GM12878 (cell line): ENCODE measurements around the gene HSF4. TPM values are rescaled to one million over a fixed set of nuclear protein-coding genes. Genes with fewer than 3 reads are reported as not detected.

Experiments
- ATF2 ChIP-seq: IDR thresholded peaks from 2 replicates; pipeline ENCODE4 v1.6.1; 2012; ENCODE audit warnings: low read length, inconsistent platforms
- BACH1 ChIP-seq: fragments of 450-650 bp; IDR thresholded peaks from 2 replicates; pipeline ENCODE4 v1.6.1; 2017; ENCODE audit warnings: mild to moderate bottlenecking, borderline replicate concordance
- CHD1 ChIP-seq: IDR thresholded peaks from 2 replicates; pipeline ENCODE4 v1.6.1; 2012; ENCODE audit warnings: low read depth, low read length, improper control_type of control experiment
- JUND ChIP-seq: IDR thresholded peaks from 2 replicates; pipeline ENCODE4 v1.6.1; 2012; ENCODE audit warnings: low read depth, mild to moderate bottlenecking, low read length, improper control_type of control experiment, moderate library complexity
- MAX ChIP-seq: IDR thresholded peaks from 2 replicates; pipeline ENCODE4 v1.6.1; 2012; ENCODE audit warnings: low read depth, low read length, improper control_type of control experiment
- MEF2A ChIP-seq: IDR thresholded peaks from 2 replicates; pipeline ENCODE4 v1.6.1; 2011; ENCODE audit warnings: low read depth, mild to moderate bottlenecking, low read length, moderate library complexity; ENCODE audit not compliant: insufficient read depth
- MLLT1 ChIP-seq: fragments of 450-650 bp; IDR thresholded peaks from 2 replicates; pipeline ENCODE4 v1.6.1; 2016; ENCODE audit warnings: mild to moderate bottlenecking
- NFYB ChIP-seq: IDR thresholded peaks from 2 replicates; pipeline ENCODE4 v1.6.1; 2011; ENCODE audit warnings: low read depth, mild to moderate bottlenecking, low read length, improper control_type of control experiment, moderate library complexity; ENCODE audit not compliant: insufficient read depth
- NR2F1 ChIP-seq: fragments of 450-650 bp; conservative IDR thresholded peaks from 2 replicates; pipeline ENCODE4 v1.6.1; 2017; ENCODE audit warnings: mild to moderate bottlenecking
- NRF1 ChIP-seq: conservative IDR thresholded peaks from 2 replicates; pipeline ENCODE4 v1.6.1; 2011; ENCODE audit warnings: mild to moderate bottlenecking, low read depth, low read length, improper control_type of control experiment
- SPI1 ChIP-seq: IDR thresholded peaks from 2 replicates; pipeline ENCODE4 v1.6.1; 2011; ENCODE audit warnings: low read depth, mild to moderate bottlenecking, low read length, moderate library complexity, borderline replicate concordance; ENCODE audit not compliant: insufficient read depth
- polyA plus RNA-seq, 11 experiments: library from polyadenylated mRNA; depleted of rRNA in 4 of 11; unstranded in 6 of 11; stranded (reverse) in 5 of 11; fragments of >200 nt; fragmentation: Nextera tagmentation in 4 of 11; fragmentation: Illumina TruSeq in 1 of 11; extraction: Ambion mirVana in 4 of 11; extraction: Trizol in 1 of 11; gene quantifications; 1 replicate in 1 of 11; 2 replicates in 10 of 11; pipeline versions ENCODE4 v1.2.1 to v1.2.3, GENCODE V29; 2011 to 2016; ENCODE audit warnings: inconsistent platforms in 2 of 11, missing spikeins in 2 of 11, low read depth in 1 of 11
- total RNA-seq, 4 experiments: library from RNA; depleted of rRNA in 3 of 4; stranded (reverse); fragments of >200 nt in 3 of 4; fragmentation: Illumina TruSeq in 1 of 4; extraction: Trizol in 1 of 4; gene quantifications; 2 replicates each; pipeline versions ENCODE4 v1.2.1 to v1.2.3, GENCODE V29; 2013 to 2021
- TF ChIP-seq, protein P1 (sequence below): IDR thresholded peaks from 2 replicates; pipeline ENCODE4 v1.6.1; 2012; ENCODE audit warnings: low read depth, low read length, improper control_type of control experiment

HSF4 gene
- total and polyA plus RNA-seq, 10 of the 15 experiments (the other 5 are each of a cell fraction or from before 2014, with no cell fraction given), result 0.31 to 9.9 (median 2.6) TPM; not detected in 1

- TF ChIP-seq, protein P1, sequence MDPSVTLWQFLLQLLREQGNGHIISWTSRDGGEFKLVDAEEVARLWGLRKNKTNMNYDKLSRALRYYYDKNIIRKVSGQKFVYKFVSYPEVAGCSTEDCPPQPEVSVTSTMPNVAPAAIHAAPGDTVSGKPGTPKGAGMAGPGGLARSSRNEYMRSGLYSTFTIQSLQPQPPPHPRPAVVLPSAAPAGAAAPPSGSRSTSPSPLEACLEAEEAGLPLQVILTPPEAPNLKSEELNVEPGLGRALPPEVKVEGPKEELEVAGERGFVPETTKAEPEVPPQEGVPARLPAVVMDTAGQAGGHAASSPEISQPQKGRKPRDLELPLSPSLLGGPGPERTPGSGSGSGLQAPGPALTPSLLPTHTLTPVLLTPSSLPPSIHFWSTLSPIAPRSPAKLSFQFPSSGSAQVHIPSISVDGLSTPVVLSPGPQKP, result no peak
- 0 out of 2 replicates have a peak, but pooled peaks have one; percentile 17 for TF ChIP-seq MLLT1
- no peak for TF ChIP-seq NRF1
- no peak for TF ChIP-seq ATF2
- TF ChIP-seq NFYB, result no peak
- peak; percentile 86 for TF ChIP-seq MAX
- TF ChIP-seq NR2F1, result no peak
- TF ChIP-seq CHD1, result no peak
- no peak for TF ChIP-seq MEF2A
- no peak for TF ChIP-seq SPI1
- no peak for TF ChIP-seq BACH1
- no peak for TF ChIP-seq JUND
These were observed 20.6 kb downstream of the HSF4 start (continued) for GRCh38 chr16:67184995-67185650.
